MM.1S (cell line): ENCODE results near the gene EP400.

ENCODE experiments used
- CTCF ChIP-seq: fragments of 300-600 bp; sonication (generic); IDR thresholded peaks from 2 replicates; pipeline ENCODE4 v1.5.1; 2016; ENCODE audit warnings: antibody characterized with exemption, low read length, mixed read lengths
- EZH2 ChIP-seq: fragments of 300-600 bp; sonication (generic); optimal IDR thresholded peaks from 2 replicates; pipeline ENCODE3; 2017; ENCODE audit warnings: low read depth, mild to moderate bottlenecking, antibody characterized with exemption, low read length, mixed read lengths
- EZH2phosphoT487 ChIP-seq: fragments of 300-600 bp; sonication (generic); IDR thresholded peaks from 2 replicates; pipeline ENCODE4 v1.6.1; 2018; ENCODE audit warnings: antibody characterized with exemption, low read length

GRCh38 chr12:132084621-132085290, 135.0 kb downstream of the EP400 start:
- TF ChIP-seq CTCF (no peak), EZH2phosphoT487 (no peak), EZH2 (no peak)
